GM08714 (cell line): ENCODE measurements around the gene FOLR2.
"Not testable (repeated sequence)": the region's sequence is repeated elsewhere in the genome, so short reads cannot be mapped to it uniquely, and the experiment has no call there.

Source experiments
- H3K4me3 ChIP-seq: fragments of 200-500 bp; sonication (Bioruptor generic); 2 replicates; pipeline ENCODE4 v1.5.1; 2014; ENCODE audit warnings: mild to moderate bottlenecking, low read length, inconsistent platforms
- ZNF274 ChIP-seq: IDR thresholded peaks from 2 replicates; pipeline ENCODE4 v1.6.1; 2012; ENCODE audit warnings: mild to moderate bottlenecking, low read depth, low read length

FOLR2 gene

GRCh38 chr11:72253392-72253791 is 36.8 kb downstream of the FOLR2 start:
- H3K4me3 ChIP-seq, result no peak overlapping the region
- no peak for TF ChIP-seq ZNF274

- no peak for TF ChIP-seq ZNF274
- no peak overlapping the region for H3K4me3 ChIP-seq
These were observed 37.9 kb downstream of the FOLR2 start for GRCh38 chr11:72254299-72254993.

DNA sequence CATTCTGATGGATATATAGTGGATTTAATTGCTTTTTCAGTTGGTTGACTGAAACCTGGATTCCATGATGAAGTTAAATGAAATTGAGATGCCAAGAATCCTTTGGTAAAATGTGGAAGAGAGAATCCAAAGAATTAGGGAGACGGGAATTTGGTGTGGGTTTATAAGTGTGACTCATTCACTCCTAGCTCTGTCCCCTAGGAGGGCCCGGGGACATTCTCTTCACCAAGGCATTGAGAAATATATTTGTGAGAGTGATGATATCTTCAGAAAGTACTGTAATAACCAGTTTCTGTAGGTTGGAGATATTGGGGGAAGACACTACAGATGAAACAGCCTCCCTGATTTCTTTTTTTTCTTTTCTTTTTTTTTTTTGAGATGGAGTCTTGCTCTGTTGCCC is 41.0 kb downstream of the FOLR2 start:
- no peak overlapping the region for H3K4me3 ChIP-seq
- no peak for TF ChIP-seq ZNF274

DNA sequence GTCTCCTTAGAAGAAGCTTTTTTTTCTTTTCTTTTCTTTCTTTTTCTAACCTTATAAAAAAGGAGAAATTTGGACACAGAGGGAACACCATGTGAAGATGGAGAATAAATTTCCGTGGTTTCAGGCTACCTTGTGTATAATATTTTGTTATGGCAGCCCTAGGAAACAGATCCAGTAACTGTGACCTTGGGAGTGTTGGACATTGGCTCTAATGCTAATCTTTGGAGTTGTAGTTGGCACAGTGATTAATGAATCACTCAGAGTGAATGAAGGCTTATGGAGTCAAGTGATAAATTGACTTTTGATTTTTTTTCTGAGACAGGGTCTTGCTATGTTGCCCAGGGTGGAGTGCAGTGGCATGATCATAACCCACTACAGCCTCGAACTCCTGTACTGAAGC is 42.9 kb downstream of the FOLR2 start:
- TF ChIP-seq ZNF274, result no peak
- H3K4me3 ChIP-seq, result no peak overlapping the region

DNA sequence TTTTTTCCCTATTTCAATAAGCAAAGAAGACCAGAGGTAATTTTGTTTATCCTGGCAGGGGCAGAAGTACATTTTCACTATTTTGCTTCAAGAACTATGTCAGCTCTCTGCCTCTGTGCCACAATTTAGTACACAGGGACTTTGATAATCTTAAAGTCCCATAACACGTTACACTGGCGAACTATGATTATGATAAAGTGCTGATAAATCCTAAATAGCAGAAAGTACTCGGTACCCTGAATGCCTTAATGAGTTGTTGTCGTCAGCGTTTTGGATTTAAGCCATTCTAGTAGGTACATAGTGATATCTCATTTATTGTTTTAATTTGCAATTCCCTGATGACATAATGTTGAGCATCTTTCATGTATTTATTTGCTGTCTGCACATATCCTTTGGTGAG is 44.0 kb downstream of the FOLR2 start:
- TF ChIP-seq ZNF274, result no peak
- H3K4me3 ChIP-seq, result no peak overlapping the region

GRCh38 chr11:72263361-72263760 is 46.8 kb downstream of the FOLR2 start:
- no peak for TF ChIP-seq ZNF274
- H3K4me3 ChIP-seq, result no peak overlapping the region

- TF ChIP-seq ZNF274, result no peak
- H3K4me3 ChIP-seq, result no peak overlapping the region
These were observed 49.4 kb downstream of the FOLR2 start for GRCh38 chr11:72265951-72266350.

- H3K4me3 ChIP-seq, result not testable (repeated sequence)
These were observed 50.4 kb downstream of the FOLR2 start for GRCh38 chr11:72266960-72267359.

DNA sequence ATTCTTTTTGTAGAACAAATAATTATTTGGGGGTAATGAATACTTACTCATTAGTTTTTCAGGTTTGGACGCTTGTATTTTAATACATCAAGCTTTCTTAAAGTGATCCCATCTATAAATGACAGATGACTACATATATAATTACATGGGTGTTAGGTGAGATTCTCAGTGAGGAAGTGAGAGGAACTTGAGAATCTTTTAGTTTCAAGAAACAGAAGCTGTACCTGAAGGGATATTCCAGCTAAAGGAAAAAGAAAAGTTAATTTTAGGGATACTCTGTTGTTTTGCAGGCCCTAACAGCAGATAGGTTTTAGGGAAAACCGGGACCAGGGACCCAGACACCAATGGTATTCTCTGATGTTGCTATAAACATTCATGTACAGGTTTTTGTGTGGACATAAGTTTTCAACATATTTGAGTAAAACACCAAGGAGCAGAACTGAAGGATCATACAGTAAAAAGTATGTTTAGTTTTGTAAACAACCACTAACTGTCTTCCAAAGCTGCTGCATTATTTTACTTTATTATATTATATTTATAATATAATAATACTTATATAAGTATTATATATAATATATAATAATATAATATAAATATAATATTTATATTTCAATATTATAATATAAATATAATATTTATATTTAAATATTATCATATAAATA is 51.5 kb downstream of the FOLR2 start:
- TF ChIP-seq ZNF274, result no peak
- H3K4me3 ChIP-seq, result no peak overlapping the region
